ENCODE data around the gene ZNF750.

DNA sequence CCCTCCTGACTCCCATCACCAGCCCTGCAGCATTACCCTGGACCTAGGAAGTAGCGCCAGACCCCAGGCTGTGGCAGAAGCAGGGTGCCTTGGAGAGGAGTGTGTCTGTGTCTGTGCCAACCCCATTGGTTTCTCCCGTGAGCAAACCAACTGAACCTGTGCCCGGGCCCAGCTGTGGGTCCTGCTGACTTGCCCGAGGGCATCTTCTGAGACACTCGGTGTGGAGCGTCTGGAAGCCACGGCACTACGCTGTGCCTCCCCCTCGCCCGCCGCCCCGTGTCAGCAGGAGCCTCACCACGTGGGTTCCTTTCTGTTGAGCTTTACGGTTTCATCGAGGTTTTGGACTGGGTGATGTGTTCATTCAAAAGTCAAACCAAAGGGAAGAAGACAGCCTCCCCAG, 27.8 kb downstream of the ZNF750 start:
- TF ChIP-seq POLR2A (IDR thresholded peaks at IDR 0.05; ENCODE audit: low read depth, low read length) (no peak), POLR2AphosphoS5 (IDR thresholded peaks at IDR 0.05; ENCODE audit: low read depth, low read length) (no peak), TAF1 (IDR thresholded peaks at IDR 0.05; ENCODE audit: low read depth, low read length) (no peak), SPI1 (IDR thresholded peaks at IDR 0.05; ENCODE audit: low read depth, low read length) (no peak), POU2F2 (IDR thresholded peaks at IDR 0.05; ENCODE audit: low read depth, low read length) (no peak)

Measured in GM12891 (cell line).